Activated CD8-positive, alpha-beta memory T cell treated with anti-CD3 and anti-CD28 coated beads for 1 hour (primary cell): ENCODE measurements around the gene KLK11.

ENCODE experiments used
- DNase-seq, 2 donors: peaks; one replicate each; pipeline ENCODE4 v3.0.0-alpha.2; 2020; ENCODE audit warnings: low read depth in 1 of 2; ENCODE audit errors: extremely low read depth in 1 of 2

Gene KLK11

GRCh38 chr19:51029718-51030117 lies 3.3 kb upstream of the KLK11 start:
- DNase-seq, result no peak

GRCh38 chr19:51027873-51028272 lies 1.5 kb upstream of the KLK11 start:
- DNase-seq, result no peak

- no peak for DNase-seq
Observed at GRCh38 chr19:51027126-51027806, 850 bp upstream of the KLK11 start.

- no peak for DNase-seq
Observed at GRCh38 chr19:51025809-51026553, 435 bp downstream of the KLK11 start.

- DNase-seq, result no peak
Observed at GRCh38 chr19:51025401-51025800, 1.0 kb downstream of the KLK11 start.

- DNase-seq, result no peak
Observed at GRCh38 chr19:51024924-51025323, 1.5 kb downstream of the KLK11 start.

GRCh38 chr19:51023946-51024345 lies 2.5 kb downstream of the KLK11 start:
- no peak for DNase-seq

- DNase-seq, result no peak
Observed at GRCh38 chr19:51022526-51022925, 3.9 kb downstream of the KLK11 start.

GRCh38 chr19:51020988-51021651 lies 5.3 kb downstream of the KLK11 start:
- no peak for DNase-seq

GRCh38 chr19:51019544-51019925 lies 6.9 kb downstream of the KLK11 start, which contains the start of gene KLK10:
TSS of gene KLK10 (minus strand) at chr19:51019709. CDS start at chr19:51019130, 579 bp downstream.
- no peak for DNase-seq

- DNase-seq, result no peak
Observed at GRCh38 chr19:51018745-51019543, 7.5 kb downstream of the KLK11 start.

- peak in 1 of 2 donors; percentile 40 for DNase-seq
Observed at GRCh38 chr19:51016798-51017683, 9.4 kb downstream of the KLK11 start.

GRCh38 chr19:51015691-51016267 lies 10.6 kb downstream of the KLK11 start:
- no peak for DNase-seq

- no peak for DNase-seq
Observed at GRCh38 chr19:51014242-51014641, 12.2 kb downstream of the KLK11 start.

- no peak for DNase-seq
Observed at GRCh38 chr19:51012661-51013190, 13.7 kb downstream of the KLK11 start.

- no peak for DNase-seq
Observed at GRCh38 chr19:51010066-51010795, 16.2 kb downstream of the KLK11 start.

- no peak for DNase-seq
Observed at GRCh38 chr19:51009061-51009891, 17.1 kb downstream of the KLK11 start.

GRCh38 chr19:51007488-51007887 lies 18.9 kb downstream of the KLK11 start:
- DNase-seq, result no peak
